DOHH2 (cell line): ENCODE results near the gene FBLN2.

ENCODE experiments used
- CTCF ChIP-seq: fragments of 200-600 bp; sonication (generic); IDR thresholded peaks from one replicate; pipeline ENCODE4 v1.5.1; 2014; ENCODE audit warnings: antibody characterized with exemption, mild to moderate bottlenecking, low read depth, low read length; ENCODE audit not compliant: poor library complexity, severe bottlenecking
- EZH2phosphoT487 ChIP-seq: fragments of 200-600 bp; sonication (generic); IDR thresholded peaks from 2 replicates; pipeline ENCODE4 v1.6.1; 2017; ENCODE audit warnings: borderline replicate concordance, mild to moderate bottlenecking, antibody characterized with exemption, low read length, moderate library complexity, mixed read lengths

- TF ChIP-seq CTCF = no peak
- TF ChIP-seq EZH2phosphoT487 = no peak
Measured at GRCh38 chr3:13561376-13561775, 12.5 kb downstream of the FBLN2 start.
